NCI-H1436 (cell line): ENCODE results near the gene PROKR1.
"Not testable (repeated sequence)": the region's sequence is repeated elsewhere in the genome, so short reads cannot be mapped to it uniquely, and the experiment has no call there.

Experiments used
- DNase-seq: peaks from one replicate; lab custom pipeline; 2025; lab: John Stamatoyannopoulos, UW

Gene PROKR1

DNA sequence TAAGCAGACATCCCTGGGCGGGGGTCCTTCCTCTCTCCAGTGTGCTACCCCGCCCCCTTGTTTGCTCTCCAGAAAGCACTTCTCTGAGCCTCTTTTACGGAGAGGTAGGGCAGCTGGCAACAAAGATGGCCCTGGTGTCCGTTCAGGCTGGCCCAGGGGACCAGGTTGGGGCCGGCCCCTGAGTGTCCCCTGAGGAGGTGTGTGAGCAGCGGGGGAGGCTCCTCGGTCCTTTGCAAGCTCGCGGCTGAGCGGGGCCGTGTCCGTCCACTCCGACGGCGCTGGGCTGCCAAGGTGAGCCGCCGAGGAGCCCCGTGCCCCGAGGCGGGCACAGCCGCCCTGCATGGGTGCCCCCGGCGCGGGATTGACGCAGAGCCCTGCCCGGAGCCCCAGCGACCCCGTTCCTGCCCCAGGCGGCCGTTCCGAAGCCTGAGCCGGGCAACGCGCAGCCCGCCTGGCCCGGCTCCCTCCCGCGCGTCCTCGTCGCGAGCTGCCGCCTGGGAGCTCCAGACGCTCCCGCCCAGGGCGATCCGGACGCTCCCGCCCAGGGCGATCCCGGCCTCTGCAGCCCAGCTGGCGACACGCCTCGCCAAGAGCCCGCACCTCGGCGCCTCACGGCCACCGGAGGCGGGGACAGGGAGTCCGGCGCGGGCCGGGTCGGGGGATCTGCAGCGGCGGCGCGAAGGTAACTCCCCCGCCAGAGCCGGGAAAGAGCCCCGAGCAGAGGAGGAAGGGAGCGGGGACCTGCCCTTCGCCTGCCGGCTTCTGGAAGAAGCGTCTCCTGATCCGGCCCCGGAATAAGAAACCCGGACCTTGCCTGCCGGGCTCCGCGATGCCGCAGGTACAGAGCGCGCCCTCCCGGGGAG lies at the start of gene PROKR1:
Gene PROKR1 (plus strand): TSS at position 569 of the 863 bp plus-strand sequence. CDS start 2,243 bp downstream, outside the sequence.
- DNase-seq: peak; percentile 17

DNA sequence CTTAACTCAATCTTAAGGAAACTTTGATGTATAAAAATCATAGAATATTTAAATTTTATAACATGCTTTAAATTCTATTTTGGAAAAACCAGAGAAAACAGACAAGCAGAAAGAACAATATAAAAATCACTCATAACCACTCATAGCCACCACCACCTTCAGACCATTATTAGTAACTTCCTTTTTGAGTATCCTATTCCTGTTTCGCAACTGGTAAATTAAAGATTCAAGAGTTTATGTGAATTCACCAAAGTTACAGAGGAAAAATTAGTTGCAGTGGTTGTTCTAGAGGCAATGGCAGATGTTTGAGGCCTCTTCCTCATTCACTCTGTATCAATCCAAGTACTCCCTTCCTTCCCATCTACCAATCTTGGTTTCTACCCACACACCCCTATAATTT lies 49.3 kb upstream of the PROKR1 start:
- DNase-seq: no peak

GRCh38 chr2:68594674-68595492 lies 48.5 kb upstream of the PROKR1 start:
- DNase-seq: peak; percentile 7

DNA sequence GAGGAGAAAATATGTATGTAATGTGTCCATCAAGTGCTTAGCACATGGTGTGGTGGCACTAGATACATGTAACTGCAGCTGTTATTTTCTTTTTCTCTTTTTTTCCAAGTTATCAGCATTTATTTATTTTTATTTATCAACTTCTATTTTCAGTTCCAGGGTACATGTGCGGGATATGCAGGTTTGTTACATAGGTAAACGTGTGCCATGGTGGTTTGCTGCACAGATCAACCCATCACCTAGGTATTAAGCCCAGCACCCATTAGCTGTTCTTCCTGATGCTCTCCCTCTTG lies 47.9 kb upstream of the PROKR1 start:
- not testable (repeated sequence) for DNase-seq

GRCh38 chr2:68600495-68600894 lies 42.9 kb upstream of the PROKR1 start:
- not testable (repeated sequence) for DNase-seq

DNA sequence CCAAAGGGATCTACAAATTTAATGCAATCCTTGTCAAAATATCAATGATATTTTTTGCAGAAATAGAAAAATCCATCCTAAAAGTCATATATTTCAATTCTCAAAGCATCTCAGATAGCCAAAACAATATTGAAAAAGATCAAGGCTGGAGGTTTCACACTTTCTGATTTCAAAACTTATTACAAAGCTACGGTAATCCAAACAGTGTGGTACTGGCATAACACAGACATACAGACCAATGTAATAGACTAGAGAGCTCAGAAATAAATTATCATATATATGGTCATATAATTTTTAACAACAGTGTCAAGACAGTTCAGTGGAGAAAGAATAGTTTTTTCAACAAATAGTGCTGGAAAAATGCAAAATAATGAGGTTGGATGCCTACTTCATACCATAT lies 40.3 kb upstream of the PROKR1 start:
- no peak for DNase-seq

GRCh38 chr2:68604077-68604476 lies 39.3 kb upstream of the PROKR1 start:
- no peak for DNase-seq

DNA sequence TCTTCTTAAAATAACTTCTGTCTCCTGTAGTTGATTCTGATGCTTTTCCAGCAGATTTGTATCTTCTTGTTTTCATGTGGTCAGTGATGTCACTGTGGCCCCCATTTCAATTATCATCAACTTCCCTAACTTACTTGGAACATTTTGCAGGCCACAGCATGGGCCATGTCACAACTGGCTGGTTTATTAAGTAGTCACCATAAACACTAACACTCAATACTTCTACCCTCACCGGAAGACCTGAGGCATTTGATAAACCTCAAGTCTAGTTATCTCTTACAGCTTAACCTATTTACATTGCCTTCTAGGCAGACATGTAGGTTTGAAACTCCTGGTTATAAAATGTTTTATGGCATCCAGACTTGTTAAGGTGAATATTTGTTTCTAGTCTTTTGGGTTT lies 37.4 kb upstream of the PROKR1 start:
- DNase-seq: no peak

GRCh38 chr2:68606759-68607158 lies 36.6 kb upstream of the PROKR1 start:
- no peak for DNase-seq

- no peak for DNase-seq
These were observed 35.5 kb upstream of the PROKR1 start for GRCh38 chr2:68607837-68608236.

DNA sequence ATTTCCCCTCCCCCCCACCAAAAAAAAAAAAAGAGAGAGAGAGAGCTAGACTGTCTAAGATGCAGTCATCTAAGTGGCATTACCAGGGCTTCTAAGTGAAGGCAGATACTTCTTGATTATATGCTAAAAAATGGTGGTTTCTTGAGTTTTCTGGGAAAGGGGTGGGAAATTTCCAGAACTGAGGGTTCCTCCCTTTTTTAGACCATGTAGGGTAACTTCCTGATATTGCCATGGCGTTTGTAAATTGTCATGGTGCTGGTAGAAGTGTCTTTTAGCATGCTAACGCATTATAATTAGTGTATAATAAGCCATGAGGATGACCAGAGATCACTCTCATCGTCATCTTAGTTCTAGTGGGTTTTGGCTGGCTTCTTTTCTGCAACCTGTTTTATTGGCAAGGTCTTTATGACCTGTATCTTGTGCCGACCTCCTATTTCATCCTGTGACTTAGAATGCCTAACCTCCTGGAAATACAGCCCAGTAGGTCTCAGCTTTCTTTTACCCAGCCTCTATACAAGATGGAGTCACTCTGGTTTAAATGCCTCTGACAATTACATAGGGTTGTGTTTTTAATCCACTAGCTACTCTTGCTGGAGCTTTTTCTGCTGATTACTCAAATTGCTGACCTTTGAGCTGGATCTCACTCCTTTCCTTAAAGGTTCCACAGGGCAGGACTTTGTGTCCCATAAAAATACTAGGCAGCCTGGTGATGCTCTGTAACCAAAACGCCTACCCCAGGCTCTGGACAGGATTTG lies 30.4 kb upstream of the PROKR1 start:
- DNase-seq: no peak

- no peak for DNase-seq
These were observed 22.6 kb upstream of the PROKR1 start for GRCh38 chr2:68620772-68621171.

- no peak for DNase-seq
These were observed 19.6 kb upstream of the PROKR1 start for GRCh38 chr2:68623820-68624219.

- DNase-seq: no peak
These were observed 15.8 kb upstream of the PROKR1 start for GRCh38 chr2:68627615-68628014.

- DNase-seq: no peak
These were observed 11.4 kb upstream of the PROKR1 start for GRCh38 chr2:68632021-68632420.

GRCh38 chr2:68637047-68637446 lies 6.3 kb upstream of the PROKR1 start:
- no peak for DNase-seq

- no peak for DNase-seq
These were observed 601 bp downstream of the PROKR1 start for GRCh38 chr2:68643874-68644485.

- DNase-seq: no peak
These were observed 2.1 kb downstream of the PROKR1 start for GRCh38 chr2:68645523-68645922.

DNA sequence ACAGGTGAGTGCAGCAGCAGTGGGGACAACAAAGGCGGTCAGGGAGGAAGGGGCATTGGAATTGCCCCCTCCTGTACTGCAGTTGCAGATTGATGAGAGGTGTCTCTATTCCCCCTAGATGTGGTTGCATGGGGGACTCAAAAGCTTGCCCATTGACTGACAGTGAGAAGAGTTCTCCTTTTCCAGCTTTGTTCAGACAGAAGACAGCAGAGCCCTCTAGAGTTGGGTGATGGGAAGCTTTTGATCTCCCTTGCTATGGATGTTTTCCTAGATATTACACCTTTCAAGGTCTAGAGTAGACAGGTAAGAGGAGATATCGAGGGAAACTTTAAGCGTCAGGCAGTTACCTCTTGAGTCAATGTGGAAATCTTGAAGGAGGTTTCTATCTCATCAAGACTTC lies 2.9 kb downstream of the PROKR1 start:
- no peak for DNase-seq

GRCh38 chr2:68650645-68651044 lies 7.3 kb downstream of the PROKR1 start:
- no peak for DNase-seq

- DNase-seq: no peak
These were observed 9.7 kb downstream of the PROKR1 start for GRCh38 chr2:68653034-68653433.

GRCh38 chr2:68653538-68653982 lies 10.2 kb downstream of the PROKR1 start:
- DNase-seq: no peak
